ENCODE results near the gene PSPN.

The PSPN gene

GRCh38 chr19:6384381-6384780 is 8.6 kb upstream of the PSPN start:
- H3K36me3 ChIP-seq (ENCODE audit: low read depth) = peaks cover 81% of the 10 kb centered on the region
- no peak overlapping the region for H3K27ac ChIP-seq (ENCODE audit: poor library complexity, severe bottlenecking)
- TF ChIP-seq CTCF (IDR thresholded peaks at IDR 0.05; ENCODE audit: poor library complexity, severe bottlenecking) = no peak
- no peaks in the 10 kb centered on the region for H3K4me1 ChIP-seq (ENCODE audit: insufficient read depth, poor library complexity, severe bottlenecking)
- DNase-seq (ENCODE audit: low spot score) (no peak), ATAC-seq (ENCODE audit: low read depth) (no peak)
- no peaks in the 10 kb centered on the region for H3K27me3 ChIP-seq (ENCODE audit: insufficient read depth, poor library complexity, severe bottlenecking)
- no peak overlapping the region for H3K4me3 ChIP-seq (ENCODE audit: severe bottlenecking)
- H3K9me3 ChIP-seq (ENCODE audit: severe bottlenecking) = no peaks in the 10 kb centered on the region

GRCh38 chr19:6383188-6383587 is 7.5 kb upstream of the PSPN start:
- DNase-seq (ENCODE audit: low spot score) (no peak), ATAC-seq (ENCODE audit: low read depth) (no peak)
- Histone ChIP-seq H3K9me3 (ENCODE audit: severe bottlenecking) (no peaks in the 10 kb centered on the region), H3K36me3 (ENCODE audit: low read depth) (peaks cover 72% of the 10 kb centered on the region), H3K27ac (ENCODE audit: poor library complexity, severe bottlenecking) (no peak overlapping the region), H3K27me3 (ENCODE audit: insufficient read depth, poor library complexity, severe bottlenecking) (no peaks in the 10 kb centered on the region), H3K4me3 (ENCODE audit: severe bottlenecking) (no peak overlapping the region), H3K4me1 (ENCODE audit: insufficient read depth, poor library complexity, severe bottlenecking) (no peaks in the 10 kb centered on the region)
- no peak for TF ChIP-seq CTCF (IDR thresholded peaks at IDR 0.05; ENCODE audit: poor library complexity, severe bottlenecking)

- Histone ChIP-seq H3K4me3 (ENCODE audit: severe bottlenecking) (no peak overlapping the region), H3K27me3 (ENCODE audit: insufficient read depth, poor library complexity, severe bottlenecking) (no peaks in the 10 kb centered on the region), H3K36me3 (ENCODE audit: low read depth) (peaks cover 56% of the 10 kb centered on the region), H3K4me1 (ENCODE audit: insufficient read depth, poor library complexity, severe bottlenecking) (no peaks in the 10 kb centered on the region), H3K9me3 (ENCODE audit: severe bottlenecking) (no peaks in the 10 kb centered on the region), H3K27ac (ENCODE audit: poor library complexity, severe bottlenecking) (no peak overlapping the region)
- no peak for ATAC-seq (ENCODE audit: low read depth)
- DNase-seq (ENCODE audit: low spot score) = no peak
- no peak for TF ChIP-seq CTCF (IDR thresholded peaks at IDR 0.05; ENCODE audit: poor library complexity, severe bottlenecking)
These were observed 5.5 kb upstream of the PSPN start for GRCh38 chr19:6381030-6381750.

- Histone ChIP-seq H3K4me3 (ENCODE audit: severe bottlenecking) (no peak overlapping the region), H3K9me3 (ENCODE audit: severe bottlenecking) (no peaks in the 10 kb centered on the region), H3K27ac (ENCODE audit: poor library complexity, severe bottlenecking) (no peak overlapping the region), H3K36me3 (ENCODE audit: low read depth) (peaks cover 46% of the 10 kb centered on the region), H3K27me3 (ENCODE audit: insufficient read depth, poor library complexity, severe bottlenecking) (no peaks in the 10 kb centered on the region), H3K4me1 (ENCODE audit: insufficient read depth, poor library complexity, severe bottlenecking) (no peaks in the 10 kb centered on the region)
- DNase-seq (ENCODE audit: low spot score) (no peak), ATAC-seq (ENCODE audit: low read depth) (no peak)
- no peak for TF ChIP-seq CTCF (IDR thresholded peaks at IDR 0.05; ENCODE audit: poor library complexity, severe bottlenecking)
These were observed 4.0 kb upstream of the PSPN start for GRCh38 chr19:6379744-6380143.

GRCh38 chr19:6378486-6378885 is 2.8 kb upstream of the PSPN start:
- ATAC-seq (ENCODE audit: low read depth) (no peak), DNase-seq (ENCODE audit: low spot score) (no peak)
- Histone ChIP-seq H3K4me3 (ENCODE audit: severe bottlenecking) (no peak overlapping the region), H3K36me3 (ENCODE audit: low read depth) (peaks cover 37% of the 10 kb centered on the region), H3K27ac (ENCODE audit: poor library complexity, severe bottlenecking) (no peak overlapping the region), H3K4me1 (ENCODE audit: insufficient read depth, poor library complexity, severe bottlenecking) (no peaks in the 10 kb centered on the region), H3K27me3 (ENCODE audit: insufficient read depth, poor library complexity, severe bottlenecking) (no peaks in the 10 kb centered on the region), H3K9me3 (ENCODE audit: severe bottlenecking) (no peaks in the 10 kb centered on the region)
- TF ChIP-seq CTCF (IDR thresholded peaks at IDR 0.05; ENCODE audit: poor library complexity, severe bottlenecking) = no peak

All from RWPE2 (cell line).